Measurements from ENCODE around the gene MRPS7. TPM values are rescaled to one million over a fixed set of nuclear protein-coding genes. Genes with fewer than 3 reads are reported as not detected.

MRPS7 gene
- total RNA-seq, 2 experiments from 2014 or later: 103 to 127 TPM

- Histone ChIP-seq H3K4me2 (ENCODE audit: low read length) (no peak overlapping the region), H3K9me2 (ENCODE audit: insufficient read depth, low read length) (no peaks in the 10 kb centered on the region), H2AFZ (ENCODE audit: low read length) (no peak overlapping the region), H3K9me3 (ENCODE audit: low read length) (no peaks in the 10 kb centered on the region), H3K36me3 (ENCODE audit: insufficient read depth, low read length) (peaks cover 97% of the 10 kb centered on the region), H3K79me2 (ENCODE audit: insufficient read depth, low read depth, low read length) (no peaks in the 10 kb centered on the region), H4K20me1 (ENCODE audit: insufficient read depth, low read length) (no peaks in the 10 kb centered on the region), H3K27ac (ENCODE audit: low read depth, low read length, poor library complexity, severe bottlenecking) (peak overlapping the region; percentile 15), H3K4me1 (ENCODE audit: insufficient read depth, low read length, poor library complexity, severe bottlenecking) (peaks cover 27% of the 10 kb centered on the region), H3K4me3 (ENCODE audit: low read depth, low read length, poor library complexity, severe bottlenecking) (no peak overlapping the region)
- TF ChIP-seq EZH2phosphoT487 (IDR thresholded peaks at IDR 0.05; ENCODE audit: borderline replicate concordance, low read depth, low read length): no peak
- TF ChIP-seq CTCF (conservative IDR thresholded peaks at IDR 0.05; ENCODE audit: low read length): peak; percentile 99
- ChIA-PET CTCF (ENCODE audit: unreplicated experiment) (interaction anchor here (0.6 kb wide), 1 partner anchor 32 kb away, joined by 4 read pairs; no protein-coding TSS in a partner anchor), POLR2A (no interaction called here)
- intact Hi-C loops (cut with micrococcal nuclease; ENCODE audit: unreplicated experiment): loop anchor here (1.0 kb wide), 1 partner anchor 124 kb away; no protein-coding TSS in a partner anchor
- peak; percentile 89 for DNase-seq (ENCODE audit: low spot score)
- no TSS peak for BruUV-seq (replicated peaks)
Observed at GRCh38 chr17:75238684-75239191, 22.9 kb upstream of the MRPS7 start.

GRCh38 chr17:75239214-75239613, 22.5 kb upstream of the MRPS7 start:
- no peak overlapping the region for H3K4me3 ChIP-seq (ENCODE audit: low read depth, low read length, poor library complexity, severe bottlenecking)
- no TSS peak for BruUV-seq (replicated peaks)
- intact Hi-C loops (cut with micrococcal nuclease; ENCODE audit: unreplicated experiment): no loop called here
- peak overlapping the region; percentile 15 for H3K27ac ChIP-seq (ENCODE audit: low read depth, low read length, poor library complexity, severe bottlenecking)
- no peak overlapping the region for H2AFZ ChIP-seq (ENCODE audit: low read length)
- H3K36me3 ChIP-seq (ENCODE audit: insufficient read depth, low read length): peaks cover 99% of the 10 kb centered on the region
- peaks cover 32% of the 10 kb centered on the region for H3K4me1 ChIP-seq (ENCODE audit: insufficient read depth, low read length, poor library complexity, severe bottlenecking)
- TF ChIP-seq EZH2phosphoT487 (IDR thresholded peaks at IDR 0.05; ENCODE audit: borderline replicate concordance, low read depth, low read length) (no peak), CTCF (conservative IDR thresholded peaks at IDR 0.05; ENCODE audit: low read length) (no peak)
- no peaks in the 10 kb centered on the region for H3K9me3 ChIP-seq (ENCODE audit: low read length)
- POLR2A ChIA-PET: no interaction called here
- no peak for DNase-seq (ENCODE audit: low spot score)
- H4K20me1 ChIP-seq (ENCODE audit: insufficient read depth, low read length): no peaks in the 10 kb centered on the region
- CTCF ChIA-PET (ENCODE audit: unreplicated experiment): interaction anchor here (0.6 to 1.7 kb wide), 5 partner anchors 23 to 245 kb away, joined by 3 to 6 read pairs (median 3); partner anchors contain the start of gene MIF4GD
- no peaks in the 10 kb centered on the region for H3K79me2 ChIP-seq (ENCODE audit: insufficient read depth, low read depth, low read length)
- no peaks in the 10 kb centered on the region for H3K9me2 ChIP-seq (ENCODE audit: insufficient read depth, low read length)
- no peak overlapping the region for H3K4me2 ChIP-seq (ENCODE audit: low read length)

- peaks cover 96% of the 10 kb centered on the region for H3K36me3 ChIP-seq (ENCODE audit: insufficient read depth, low read length)
- CTCF ChIA-PET (ENCODE audit: unreplicated experiment): interaction anchor here (0.6 to 1.7 kb wide), 13 partner anchors 9 to 279 kb away, joined by 3 to 8 read pairs (median 4); partner anchors contain the start of genes MIF4GD and SLC25A19
- BruUV-seq (replicated peaks): no TSS peak
Observed at GRCh38 chr17:75239778-75240393, 21.8 kb upstream of the MRPS7 start.

More at GRCh38 chr17:75239778-75240393, 21.8 kb upstream of the MRPS7 start:
- Histone ChIP-seq H3K9me3 (ENCODE audit: low read length) (no peaks in the 10 kb centered on the region), H3K27ac (ENCODE audit: low read depth, low read length, poor library complexity, severe bottlenecking) (no peak overlapping the region), H3K79me2 (ENCODE audit: insufficient read depth, low read depth, low read length) (no peaks in the 10 kb centered on the region), H3K4me1 (ENCODE audit: insufficient read depth, low read length, poor library complexity, severe bottlenecking) (peaks cover 39% of the 10 kb centered on the region), H3K9me2 (ENCODE audit: insufficient read depth, low read length) (no peaks in the 10 kb centered on the region), H4K20me1 (ENCODE audit: insufficient read depth, low read length) (no peaks in the 10 kb centered on the region), H2AFZ (ENCODE audit: low read length) (no peak overlapping the region), H3K4me3 (ENCODE audit: low read depth, low read length, poor library complexity, severe bottlenecking) (no peak overlapping the region), H3K4me2 (ENCODE audit: low read length) (no peak overlapping the region)
- DNase-seq (ENCODE audit: low spot score): no peak
- TF ChIP-seq CTCF (conservative IDR thresholded peaks at IDR 0.05; ENCODE audit: low read length): no peak
- TF ChIP-seq EZH2phosphoT487 (IDR thresholded peaks at IDR 0.05; ENCODE audit: borderline replicate concordance, low read depth, low read length): no peak
- POLR2A ChIA-PET: interaction anchor here (0.6 to 1.2 kb wide), 4 partner anchors 11 to 172 kb away, joined by 3 to 11 read pairs (median 3); no protein-coding TSS in a partner anchor
- intact Hi-C loops (cut with micrococcal nuclease; ENCODE audit: unreplicated experiment): loop anchor here (1.0 to 5.0 kb wide), 3 partner anchors 31 to 172 kb away; partner anchors contain the start of genes MIF4GD and NUP85
